IMR-90 (cell line): ENCODE data around the gene CWF19L1. TPM values are rescaled to one million over a fixed set of nuclear protein-coding genes. Genes with fewer than 3 reads are reported as not detected.

ENCODE experiments used
- ATAC-seq: fragments of 200-7000 bp; cut with Tn5 transposase; 2 replicates; pipeline ENCODE4 v1.9.1; 2020; ENCODE audit warnings: low read depth, mild to moderate bottlenecking, moderate library complexity
- BruUV-seq: library from RNA; stranded (reverse); fragments of 400-500 nt; replicated peaks from 2 replicates; lab custom pipeline; 2021; lab: Mats Ljungman, UMichigan
- CTCF ChIA-PET: fragments of 300-600 bp; formaldehyde crosslinking; extraction: SDS; loops from one replicate; lab custom pipeline; 2021; ENCODE audit warnings: antibody characterized with exemption; lab: Yijun Ruan, JAX
- POLR2A ChIA-PET: fragments of 300-600 bp; sonication (Branson Sonifier 250); formaldehyde crosslinking; loops from one replicate; lab custom pipeline; 2022; ENCODE audit warnings: antibody characterized with exemption; ENCODE audit not compliant: unreplicated experiment; lab: Charles Lee
- DNase-seq: peaks from one replicate; pipeline ENCODE4 v3.0.0; 2013
- H2AFZ ChIP-seq: replicated peaks from 2 replicates; pipeline ENCODE3; 2013; ENCODE audit warnings: low read length, mild to moderate bottlenecking; ENCODE audit not compliant: poor library complexity
- H2AK5ac ChIP-seq: 2 replicates; pipeline ENCODE4 v1.6.1; 2013; ENCODE audit warnings: low read depth, low read length, inconsistent platforms
- H2AK9ac ChIP-seq: replicated peaks from 2 replicates; pipeline ENCODE3; 2013; ENCODE audit warnings: mild to moderate bottlenecking, low read depth, low read length, moderate library complexity; ENCODE audit not compliant: poor library complexity
- H2BK120ac ChIP-seq: 2 replicates; pipeline ENCODE4 v1.6.1; 2013; ENCODE audit warnings: low read depth, low read length, inconsistent platforms
- H2BK15ac ChIP-seq: 3 replicates; pipeline ENCODE4 v1.6.1; 2013; ENCODE audit warnings: low read depth, low read length, inconsistent platforms
- H2BK20ac ChIP-seq: 2 replicates; pipeline ENCODE4 v1.6.1; 2013; ENCODE audit warnings: low read depth, mild to moderate bottlenecking, inconsistent platforms, low read length, moderate library complexity
- H2BK5ac ChIP-seq: 2 replicates; pipeline ENCODE4 v1.6.1; 2013; ENCODE audit warnings: mild to moderate bottlenecking, low read depth, low read length, inconsistent platforms; ENCODE audit not compliant: poor library complexity, severe bottlenecking
- H3K14ac ChIP-seq: replicated peaks from 2 replicates; pipeline ENCODE4 v1.6.1; 2013; ENCODE audit warnings: low read depth, low read length, inconsistent platforms
- H3K18ac ChIP-seq: 2 replicates; pipeline ENCODE4 v1.6.1; 2013; ENCODE audit warnings: low read depth, low read length, control low read depth
- H3K23ac ChIP-seq: 2 replicates; pipeline ENCODE4 v1.6.1; 2013; ENCODE audit warnings: low read depth, low read length, inconsistent platforms
- H3K27ac ChIP-seq: 2 replicates; pipeline ENCODE4 v1.5.1; 2013; ENCODE audit warnings: mild to moderate bottlenecking, control low read depth, low read length; ENCODE audit not compliant: insufficient read depth
- H3K27me3 ChIP-seq: 2 replicates; pipeline ENCODE4 v1.6.1; 2013; ENCODE audit warnings: low read length; ENCODE audit not compliant: control insufficient read depth, insufficient read depth
- H3K36me3 ChIP-seq: 2 replicates; pipeline ENCODE4 v1.6.1; 2013; ENCODE audit warnings: low read length, mixed read lengths; ENCODE audit not compliant: control insufficient read depth, insufficient read depth
- H3K4ac ChIP-seq: 2 replicates; pipeline ENCODE4 v1.6.1; 2013; ENCODE audit warnings: low read depth, low read length, inconsistent platforms
- H3K4me1 ChIP-seq: 2 replicates; pipeline ENCODE4 v1.6.1; 2013; ENCODE audit warnings: low read length, mixed read lengths; ENCODE audit not compliant: control insufficient read depth, insufficient read depth
- H3K4me2 ChIP-seq: 2 replicates; pipeline ENCODE4 v1.6.1; 2013; ENCODE audit warnings: low read depth, mild to moderate bottlenecking, control low read depth, low read length, moderate library complexity
- H3K4me3 ChIP-seq: 2 replicates; pipeline ENCODE4 v1.5.1; 2013; ENCODE audit warnings: low read depth, mild to moderate bottlenecking, control low read depth, low read length, moderate library complexity; ENCODE audit not compliant: insufficient read depth
- H3K56ac ChIP-seq: 2 replicates; pipeline ENCODE4 v1.6.1; 2013; ENCODE audit warnings: low read length, inconsistent platforms; ENCODE audit not compliant: insufficient read depth; ENCODE audit errors: extremely low read depth
- H3K79me1 ChIP-seq, 2 experiments: 2 replicates each; pipeline ENCODE4 v1.6.1; 2013; ENCODE audit warnings: low read length in 2 of 2, inconsistent platforms in 1 of 2, low read depth in 1 of 2
- H3K9ac ChIP-seq: 2 replicates; pipeline ENCODE4 v1.6.1; 2013; ENCODE audit warnings: low read depth, low read length, control low read depth
- H3K9me1 ChIP-seq: 2 replicates; pipeline ENCODE4 v1.6.1; 2013; ENCODE audit warnings: low read length, inconsistent platforms; ENCODE audit not compliant: insufficient read depth
- H3K9me3 ChIP-seq: 2 replicates; pipeline ENCODE4 v1.6.1; 2013; ENCODE audit warnings: low read length; ENCODE audit not compliant: control insufficient read depth, insufficient read depth
- H4K20me1 ChIP-seq: 2 replicates; pipeline ENCODE4 v1.6.1; 2013; ENCODE audit warnings: low read length, inconsistent platforms; ENCODE audit not compliant: insufficient read depth
- H4K5ac ChIP-seq: 2 replicates; pipeline ENCODE4 v1.6.1; 2013; ENCODE audit warnings: mild to moderate bottlenecking, low read depth, low read length, control low read depth
- H4K8ac ChIP-seq, 2 experiments: 2 replicates each; pipeline ENCODE4 v1.6.1; 2013; ENCODE audit warnings: low read depth in 2 of 2, low read length in 2 of 2, control low read depth in 1 of 2, inconsistent platforms in 1 of 2
- H4K91ac ChIP-seq: 2 replicates; pipeline ENCODE4 v1.6.1; 2013; ENCODE audit warnings: low read depth, low read length, inconsistent platforms; ENCODE audit not compliant: insufficient read depth
- BHLHE40 ChIP-seq: fragments of 150-350 bp; IDR thresholded peaks from 2 replicates; pipeline ENCODE4 v1.6.1; 2016; ENCODE audit warnings: mild to moderate bottlenecking, low read depth, low read length
- CEBPB ChIP-seq: IDR thresholded peaks from 2 replicates; pipeline ENCODE4 v1.6.1; 2012; ENCODE audit warnings: low read depth, low read length, improper control_type of control experiment
- CHD1 ChIP-seq: IDR thresholded peaks from 2 replicates; pipeline ENCODE4 v1.6.1; 2012; ENCODE audit warnings: low read depth, low read length, improper control_type of control experiment
- FOS ChIP-seq: fragments of 150-350 bp; IDR thresholded peaks from 2 replicates; pipeline ENCODE4 v1.6.1; 2016; ENCODE audit warnings: low read depth, low read length
- MAZ ChIP-seq: IDR thresholded peaks from 2 replicates; pipeline ENCODE4 v1.6.1; 2012; ENCODE audit warnings: low read depth, mild to moderate bottlenecking, low read length, improper control_type of control experiment, moderate library complexity, borderline replicate concordance
- MXI1 ChIP-seq: IDR thresholded peaks from 2 replicates; pipeline ENCODE4 v1.6.1; 2012; ENCODE audit warnings: low read depth, mild to moderate bottlenecking, low read length, moderate library complexity, borderline replicate concordance
- NFE2L2 ChIP-seq: fragments of 150-350 bp; IDR thresholded peaks from 2 replicates; pipeline ENCODE4 v1.6.1; 2016; ENCODE audit warnings: low read depth, mild to moderate bottlenecking, low read length
- RAD21 ChIP-seq: IDR thresholded peaks from 2 replicates; pipeline ENCODE4 v1.6.1; 2012; ENCODE audit warnings: low read length, improper control_type of control experiment
- RCOR1 ChIP-seq: IDR thresholded peaks from 2 replicates; pipeline ENCODE4 v1.6.1; 2012; ENCODE audit warnings: mild to moderate bottlenecking, low read length, improper control_type of control experiment; ENCODE audit not compliant: insufficient replicate concordance
- WGBS, 2 experiments: methylation state at CpG; one replicate each; pipeline versions ENCODE4 v1.1.5 to v1.1.7; 2013; ENCODE audit warnings: missing lambda C conversion rate in 2 of 2; ENCODE audit not compliant: insufficient read length in 1 of 2; ENCODE audit errors: extremely low coverage in 2 of 2; 5-methylcytosine and 5-hydroxymethylcytosine counted together
- dilution Hi-C: fragments of 300-500 bp; cut with HindIII; formaldehyde crosslinking; loops from one replicate; pipeline ENCODE4 v1.14.3; 2018; ENCODE audit warnings: low sequenced_read_pairs; ENCODE audit not compliant: unreplicated experiment
- in situ Hi-C: fragments of 300-500 bp; cut with MboI; formaldehyde crosslinking; loops from 3 replicates; pipeline ENCODE4 v1.14.3; 2019; ENCODE audit warnings: low sequenced_read_pairs, inconsistent platforms, mixed read lengths
- intact Hi-C: fragments of 100-400 bp; cut with micrococcal nuclease; formaldehyde crosslinking; loops from 2 replicates; pipeline ENCODE4 v1.10.0; 2022
- polyA plus RNA-seq, 3 experiments: library from polyadenylated mRNA; depleted of rRNA; stranded (reverse); fragments of >200 nt; gene quantifications; 2 replicates each; pipeline ENCODE4 v1.2.3, GENCODE V29; 2012; ENCODE audit warnings: low replicate concordance in 1 of 3
- total RNA-seq: library from RNA; depleted of rRNA; stranded (reverse); fragments of >200 nt; gene quantifications from 2 replicates; pipeline ENCODE4 v1.2.3, GENCODE V29; 2012

The CWF19L1 gene
- total and polyA plus RNA-seq, 2 of the 4 experiments (the other 2 are of a cell fraction) = 10.2 to 30.8 TPM

DNA sequence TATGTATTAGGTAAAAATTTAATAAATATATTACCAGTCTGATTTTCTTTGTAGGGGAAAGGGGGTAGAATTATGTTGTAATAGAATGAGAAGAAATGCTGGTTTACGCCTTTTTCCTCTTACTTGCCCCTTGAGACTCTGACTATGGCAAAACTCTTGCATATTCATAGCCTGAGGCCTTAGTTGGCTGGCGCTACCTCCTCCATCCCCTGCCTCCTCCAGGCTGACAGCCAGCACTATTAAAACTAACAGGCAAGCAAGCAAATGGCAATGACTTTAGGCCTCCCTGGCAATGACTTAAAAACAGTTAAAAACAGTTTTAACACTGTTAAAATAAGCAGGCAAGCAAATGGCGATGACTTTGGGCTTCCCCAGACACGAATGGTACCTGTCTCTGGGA lies 48.2 kb upstream of the CWF19L1 start:
- dilution Hi-C loops = no loop called here
- Histone ChIP-seq H3K27me3 (peaks cover 21% of the 10 kb centered on the region), H3K9me3 (no peaks in the 10 kb centered on the region), H3K56ac (no peak overlapping the region), H2BK120ac (no peak overlapping the region), H2AFZ (no peak overlapping the region), H3K4me2 (no peak overlapping the region), H3K27ac (no peak overlapping the region), H3K4me1 (no peaks in the 10 kb centered on the region), H3K4me3 (no peak overlapping the region), H3K23ac (no peak overlapping the region), H3K18ac (no peak overlapping the region), H3K14ac (no peak overlapping the region), H3K79me1 (no peaks in the 10 kb centered on the region), H4K8ac (no peak overlapping the region), H2BK20ac (no peak overlapping the region), H4K5ac (no peak overlapping the region), H4K20me1 (no peaks in the 10 kb centered on the region), H3K4ac (no peak overlapping the region), H2AK9ac (no peak overlapping the region), H2BK5ac (no peak overlapping the region), H2AK5ac (no peak overlapping the region), H2BK15ac (no peak overlapping the region), H3K9ac (no peak overlapping the region), H3K9me1 (no peaks in the 10 kb centered on the region), H4K91ac (no peak overlapping the region), H3K36me3 (no peaks in the 10 kb centered on the region)
- WGBS, 2 experiments = 56% methylated on average over 2 of the region's 4 CpGs; no CpG with 5 or more reads in 1 of the 2 experiments
- TF ChIP-seq FOS (no peak), BHLHE40 (no peak), RCOR1 (no peak), MAZ (no peak), RAD21 (no peak), NFE2L2 (no peak), MXI1 (no peak), CEBPB (no peak), CHD1 (no peak)
- intact Hi-C loops = no loop called here
- BruUV-seq = no TSS peak
- no peak for ATAC-seq
- ChIA-PET CTCF (no interaction called here), POLR2A (no interaction called here)
- in situ Hi-C loops = no loop called here
- DNase-seq = no peak
